ENCODE results near the gene PTCHD1. TPM values are rescaled to one million over a fixed set of nuclear protein-coding genes. Genes with fewer than 3 reads are reported as not detected.

The PTCHD1 gene
- polyA plus RNA-seq, 1 of the 3 experiments (the other 2 are of a cell fraction) = not detected

DNA sequence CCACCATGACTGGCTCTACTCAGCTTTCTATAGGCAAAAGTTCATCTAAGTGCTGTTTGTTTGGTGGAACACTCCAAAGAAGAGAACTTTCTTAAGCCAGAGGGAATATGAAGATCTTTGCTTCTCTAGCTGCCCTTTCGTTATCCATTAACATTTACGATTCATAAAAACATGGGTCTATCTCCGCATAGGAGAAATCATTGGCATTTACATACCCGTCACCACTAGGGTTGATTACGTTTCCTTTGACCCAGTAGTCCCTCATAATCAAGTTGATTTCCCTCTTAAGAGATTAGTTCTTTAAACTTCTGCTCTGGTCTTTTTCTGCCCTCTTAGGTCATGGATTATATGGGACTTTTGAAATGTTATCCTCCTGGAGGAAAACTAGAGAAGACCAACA, 57.5 kb downstream of the PTCHD1 start (continued):
- TF ChIP-seq, protein P1, sequence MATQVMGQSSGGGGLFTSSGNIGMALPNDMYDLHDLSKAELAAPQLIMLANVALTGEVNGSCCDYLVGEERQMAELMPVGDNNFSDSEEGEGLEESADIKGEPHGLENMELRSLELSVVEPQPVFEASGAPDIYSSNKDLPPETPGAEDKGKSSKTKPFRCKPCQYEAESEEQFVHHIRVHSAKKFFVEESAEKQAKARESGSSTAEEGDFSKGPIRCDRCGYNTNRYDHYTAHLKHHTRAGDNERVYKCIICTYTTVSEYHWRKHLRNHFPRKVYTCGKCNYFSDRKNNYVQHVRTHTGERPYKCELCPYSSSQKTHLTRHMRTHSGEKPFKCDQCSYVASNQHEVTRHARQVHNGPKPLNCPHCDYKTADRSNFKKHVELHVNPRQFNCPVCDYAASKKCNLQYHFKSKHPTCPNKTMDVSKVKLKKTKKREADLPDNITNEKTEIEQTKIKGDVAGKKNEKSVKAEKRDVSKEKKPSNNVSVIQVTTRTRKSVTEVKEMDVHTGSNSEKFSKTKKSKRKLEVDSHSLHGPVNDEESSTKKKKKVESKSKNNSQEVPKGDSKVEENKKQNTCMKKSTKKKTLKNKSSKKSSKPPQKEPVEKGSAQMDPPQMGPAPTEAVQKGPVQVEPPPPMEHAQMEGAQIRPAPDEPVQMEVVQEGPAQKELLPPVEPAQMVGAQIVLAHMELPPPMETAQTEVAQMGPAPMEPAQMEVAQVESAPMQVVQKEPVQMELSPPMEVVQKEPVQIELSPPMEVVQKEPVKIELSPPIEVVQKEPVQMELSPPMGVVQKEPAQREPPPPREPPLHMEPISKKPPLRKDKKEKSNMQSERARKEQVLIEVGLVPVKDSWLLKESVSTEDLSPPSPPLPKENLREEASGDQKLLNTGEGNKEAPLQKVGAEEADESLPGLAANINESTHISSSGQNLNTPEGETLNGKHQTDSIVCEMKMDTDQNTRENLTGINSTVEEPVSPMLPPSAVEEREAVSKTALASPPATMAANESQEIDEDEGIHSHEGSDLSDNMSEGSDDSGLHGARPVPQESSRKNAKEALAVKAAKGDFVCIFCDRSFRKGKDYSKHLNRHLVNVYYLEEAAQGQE (IDR thresholded peaks at IDR 0.05; ENCODE audit: low read depth, low read length) = no peak

DNA sequence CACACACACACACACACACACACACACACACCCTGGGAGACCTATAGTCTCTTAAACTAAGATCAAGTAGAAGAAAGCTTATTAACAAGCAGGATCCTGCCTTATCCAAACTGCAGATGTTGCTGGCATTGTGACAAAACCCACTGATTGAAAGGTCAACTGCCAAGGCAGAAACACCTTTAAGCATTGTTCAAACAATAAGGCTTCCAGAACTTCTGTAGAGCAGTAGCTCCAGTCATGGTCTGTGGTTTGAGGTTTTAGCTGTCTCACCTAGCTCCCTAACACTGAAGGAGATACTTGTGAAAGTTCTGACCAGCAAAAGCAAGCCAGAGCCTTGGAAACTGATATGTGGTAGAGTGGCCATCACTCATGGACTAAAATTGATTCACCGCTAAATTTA, 59.8 kb downstream of the PTCHD1 start:
- no peak overlapping the region for H3K9ac ChIP-seq
- no peaks in the 10 kb centered on the region for H3K79me2 ChIP-seq (ENCODE audit: insufficient read depth)
- DNase-seq = no peak
- H3K9me3 ChIP-seq = no peaks in the 10 kb centered on the region
- H3F3A ChIP-seq (replicated peaks; ENCODE audit: insufficient read depth) = no peaks in the 10 kb centered on the region
- H3K36me3 ChIP-seq (replicated peaks in 1 of 2; ENCODE audit: control insufficient read depth in 1 of 2, insufficient read depth in 2 of 2, low read length in 1 of 2) = no peaks in the 10 kb centered on the region
- TF ChIP-seq, protein P2, sequence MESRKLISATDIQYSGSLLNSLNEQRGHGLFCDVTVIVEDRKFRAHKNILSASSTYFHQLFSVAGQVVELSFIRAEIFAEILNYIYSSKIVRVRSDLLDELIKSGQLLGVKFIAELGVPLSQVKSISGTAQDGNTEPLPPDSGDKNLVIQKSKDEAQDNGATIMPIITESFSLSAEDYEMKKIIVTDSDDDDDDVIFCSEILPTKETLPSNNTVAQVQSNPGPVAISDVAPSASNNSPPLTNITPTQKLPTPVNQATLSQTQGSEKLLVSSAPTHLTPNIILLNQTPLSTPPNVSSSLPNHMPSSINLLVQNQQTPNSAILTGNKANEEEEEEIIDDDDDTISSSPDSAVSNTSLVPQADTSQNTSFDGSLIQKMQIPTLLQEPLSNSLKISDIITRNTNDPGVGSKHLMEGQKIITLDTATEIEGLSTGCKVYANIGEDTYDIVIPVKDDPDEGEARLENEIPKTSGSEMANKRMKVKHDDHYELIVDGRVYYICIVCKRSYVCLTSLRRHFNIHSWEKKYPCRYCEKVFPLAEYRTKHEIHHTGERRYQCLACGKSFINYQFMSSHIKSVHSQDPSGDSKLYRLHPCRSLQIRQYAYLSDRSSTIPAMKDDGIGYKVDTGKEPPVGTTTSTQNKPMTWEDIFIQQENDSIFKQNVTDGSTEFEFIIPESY (IDR thresholded peaks at IDR 0.05; ENCODE audit: borderline replicate concordance, low read depth) = no peak
- no peak for TF ChIP-seq FOSL2 (IDR thresholded peaks at IDR 0.05; ENCODE audit: borderline replicate concordance, low read depth)
- TF ChIP-seq JUND (IDR thresholded peaks at IDR 0.05) = no peak
- no peak for TF ChIP-seq FOXJ3 (CRISPR knock-in tag; IDR thresholded peaks at IDR 0.05)
- TF ChIP-seq RXRA (IDR thresholded peaks at IDR 0.05; ENCODE audit: borderline replicate concordance, low read depth) = no peak
- TF ChIP-seq, protein P1 (IDR thresholded peaks at IDR 0.05; ENCODE audit: low read depth, low read length) = no peak
- H3K27me3 ChIP-seq (ENCODE audit: insufficient read depth) = no peaks in the 10 kb centered on the region
- no peak overlapping the region for H3K4me2 ChIP-seq
- H4K20me1 ChIP-seq (ENCODE audit: insufficient read depth) = no peaks in the 10 kb centered on the region
- ChIA-PET CTCF (no interaction called here), POLR2A (no interaction called here)
- no peak overlapping the region for H3K4me3 ChIP-seq (ENCODE audit: low read depth in 2 of 2, low read length in 1 of 2)
- H3K4me1 ChIP-seq (ENCODE audit: control insufficient read depth in 1 of 2, insufficient read depth in 2 of 2, low read depth in 1 of 2, low read length in 1 of 2) = no peaks in the 10 kb centered on the region
- no peaks in the 10 kb centered on the region for H3K9me2 ChIP-seq
- no peak overlapping the region for H3K27ac ChIP-seq (ENCODE audit: low read depth in 2 of 2, low read length in 1 of 2)
- H2AFZ ChIP-seq (ENCODE audit: low read depth) = no peak overlapping the region
- WGBS (ENCODE audit: low lambda C conversion rate) = 77% methylated on average over 1 of the region's 1 CpG

All from SK-N-SH (cell line).